H9 (cell line): ENCODE results near the gene FZD2. TPM values are rescaled to one million over a fixed set of nuclear protein-coding genes. Genes with fewer than 3 reads are reported as not detected.
A peak's percentile ranks its signal among the peaks of the same experiment; 100 is the strongest.

Experiments
- DNase-seq: peaks from one replicate; pipeline ENCODE4 v3.0.0-alpha.2; 2017
- H2AFZ ChIP-seq: one replicate; pipeline ENCODE4 v1.6.1; 2013; ENCODE audit warnings: mild to moderate bottlenecking, low read length, control low read depth, moderate library complexity
- H2AK5ac ChIP-seq: 2 replicates; pipeline ENCODE4 v1.6.1; 2013; ENCODE audit warnings: low read length, control low read depth, mixed read lengths; ENCODE audit not compliant: insufficient read length
- H2BK120ac ChIP-seq: one replicate; pipeline ENCODE4 v1.6.1; 2013; ENCODE audit warnings: low read depth, mild to moderate bottlenecking, low read length, control low read depth, inconsistent platforms; ENCODE audit not compliant: poor library complexity, severe bottlenecking
- H2BK12ac ChIP-seq: 2 replicates; pipeline ENCODE4 v1.6.1; 2013; ENCODE audit warnings: low read length, control low read depth, mixed read lengths, low read depth; ENCODE audit not compliant: insufficient read length
- H2BK15ac ChIP-seq: 2 replicates; pipeline ENCODE4 v1.6.1; 2013; ENCODE audit warnings: low read depth, low read length, control low read depth
- H2BK20ac ChIP-seq: one replicate; pipeline ENCODE4 v1.6.1; 2013; ENCODE audit warnings: low read depth, mild to moderate bottlenecking, low read length, control low read depth, inconsistent platforms; ENCODE audit not compliant: poor library complexity, severe bottlenecking
- H2BK5ac ChIP-seq: 2 replicates; pipeline ENCODE4 v1.6.1; 2013; ENCODE audit warnings: low read length, control low read depth, mixed read lengths; ENCODE audit not compliant: insufficient read length
- H3K14ac ChIP-seq: 2 replicates; pipeline ENCODE4 v1.6.1; 2013; ENCODE audit warnings: low read length, control low read depth; ENCODE audit not compliant: insufficient read depth
- H3K18ac ChIP-seq: 2 replicates; pipeline ENCODE4 v1.6.1; 2013; ENCODE audit warnings: low read depth, mild to moderate bottlenecking, mixed read lengths, low read length, control low read depth; ENCODE audit not compliant: insufficient read length
- H3K23ac ChIP-seq: 2 replicates; pipeline ENCODE4 v1.6.1; 2013; ENCODE audit warnings: low read length, control low read depth, mixed read lengths, low read depth; ENCODE audit not compliant: insufficient read length
- H3K23me2 ChIP-seq: 2 replicates; pipeline ENCODE4 v1.6.1; 2013; ENCODE audit warnings: low read depth, mild to moderate bottlenecking, mixed read lengths, low read length, control low read depth; ENCODE audit not compliant: insufficient read length, poor library complexity, severe bottlenecking
- H3K27ac ChIP-seq: 2 replicates; pipeline ENCODE4 v1.5.1; 2013; ENCODE audit warnings: low read length, control low read depth, mixed read lengths, low read depth; ENCODE audit not compliant: insufficient read length
- H3K27me3 ChIP-seq: 2 replicates; pipeline ENCODE4 v1.6.1; 2013; ENCODE audit warnings: low read length, control low read depth, inconsistent platforms; ENCODE audit not compliant: insufficient read depth
- H3K4ac ChIP-seq: 2 replicates; pipeline ENCODE4 v1.6.1; 2013; ENCODE audit warnings: low read depth, mild to moderate bottlenecking, control low read depth, inconsistent platforms, low read length, moderate library complexity
- H3K4me1 ChIP-seq: 2 replicates; pipeline ENCODE4 v1.6.1; 2013; ENCODE audit warnings: low read length, control low read depth, inconsistent platforms; ENCODE audit not compliant: insufficient read depth
- H3K4me2 ChIP-seq: 2 replicates; pipeline ENCODE4 v1.6.1; 2013; ENCODE audit warnings: low read length, control low read depth, mixed read lengths; ENCODE audit not compliant: insufficient read length, insufficient read depth
- H3K56ac ChIP-seq: 2 replicates; pipeline ENCODE4 v1.6.1; 2013; ENCODE audit warnings: low read depth, mild to moderate bottlenecking, mixed read lengths, low read length, control low read depth; ENCODE audit not compliant: insufficient read length
- H3K79me1 ChIP-seq: 2 replicates; pipeline ENCODE4 v1.6.1; 2013; ENCODE audit warnings: low read depth, mild to moderate bottlenecking, moderate library complexity, low read length, control low read depth, inconsistent platforms; ENCODE audit not compliant: insufficient read depth, poor library complexity, severe bottlenecking
- H3K79me2 ChIP-seq: 2 replicates; pipeline ENCODE4 v1.6.1; 2013; ENCODE audit warnings: low read length, control low read depth, inconsistent platforms; ENCODE audit not compliant: insufficient read depth
- H3K9ac ChIP-seq: 2 replicates; pipeline ENCODE4 v1.6.1; 2013; ENCODE audit warnings: low read length, control low read depth, mixed read lengths; ENCODE audit not compliant: insufficient read length; ENCODE audit errors: extremely low read depth
- H3K9me3 ChIP-seq: one replicate; pipeline ENCODE4 v1.6.1; 2013; ENCODE audit warnings: low read depth, low read length, inconsistent platforms; ENCODE audit not compliant: control insufficient read depth
- H3T11ph ChIP-seq: one replicate; pipeline ENCODE4 v1.6.1; 2013; ENCODE audit warnings: mild to moderate bottlenecking, low read length, control low read depth, inconsistent platforms
- H4K20me1 ChIP-seq: one replicate; pipeline ENCODE4 v1.6.1; 2013; ENCODE audit not compliant: control insufficient read depth, insufficient read length, insufficient read depth
- H4K5ac ChIP-seq: 2 replicates; pipeline ENCODE4 v1.6.1; 2013; ENCODE audit warnings: low read depth, mild to moderate bottlenecking, mixed read lengths, low read length, control low read depth; ENCODE audit not compliant: insufficient read length
- H4K8ac ChIP-seq: replicated peaks from 2 replicates; pipeline ENCODE4 v1.6.1; 2013; ENCODE audit warnings: low read length, control low read depth, mixed read lengths, low read depth; ENCODE audit not compliant: insufficient read length
- H4K91ac ChIP-seq: 2 replicates; pipeline ENCODE4 v1.6.1; 2013; ENCODE audit warnings: low read depth, mild to moderate bottlenecking, moderate library complexity, mixed read lengths, low read length, control low read depth; ENCODE audit not compliant: insufficient read length
- H3K27ac Mint-ChIP-seq, 3 experiments: 2 replicates in 2 of 3; 3 replicates in 1 of 3; pipeline ENCODE4 v1.8.0; 2020 to 2021; ENCODE audit warnings: mixed read lengths in 3 of 3, mild to moderate bottlenecking in 1 of 3, moderate library complexity in 1 of 3
- H3K27me3 Mint-ChIP-seq: 2 replicates; pipeline ENCODE4 v1.8.0; 2021; ENCODE audit warnings: low read depth, mild to moderate bottlenecking, moderate library complexity, mixed read lengths
- H3K36me3 Mint-ChIP-seq, 3 experiments: 2 replicates in 2 of 3; 3 replicates in 1 of 3; pipeline ENCODE4 v1.8.0; 2020 to 2021; ENCODE audit warnings: low read depth in 3 of 3, mixed read lengths in 3 of 3; ENCODE audit not compliant: insufficient read depth in 1 of 3
- H3K4me1 Mint-ChIP-seq, 2 experiments: 2 replicates each; pipeline ENCODE4 v1.8.0; 2020; ENCODE audit warnings: mixed read lengths in 2 of 2
- H3K4me3 Mint-ChIP-seq, 2 experiments: 2 replicates in 1 of 2; 3 replicates in 1 of 2; pipeline ENCODE4 v1.8.0; 2020 to 2021; ENCODE audit warnings: mild to moderate bottlenecking in 2 of 2, mixed read lengths in 2 of 2, moderate library complexity in 1 of 2
- H3K9me3 Mint-ChIP-seq, 2 experiments: 2 replicates in 1 of 2; 3 replicates in 1 of 2; pipeline ENCODE4 v1.8.0; 2020; ENCODE audit warnings: mild to moderate bottlenecking in 2 of 2, mixed read lengths in 2 of 2, moderate library complexity in 1 of 2
- WGBS: extraction: QIAGEN DNeasy Blood & Tissue Kit; methylation state at CpG from one replicate; pipeline ENCODE4 v1.1.7; 2013; ENCODE audit warnings: missing lambda C conversion rate, low lambda C conversion rate, mixed read lengths; ENCODE audit not compliant: insufficient read length; ENCODE audit errors: extremely low coverage; 5-methylcytosine and 5-hydroxymethylcytosine counted together
- total RNA-seq: library from RNA; stranded (reverse); gene quantifications from 2 replicates; pipeline ENCODE4 v1.2.1, GENCODE V29; 2021
- TF ChIP-seq, protein P1 (sequence below): fragments of 200-600 bp; sonication (generic); conservative IDR thresholded peaks from 3 replicates; pipeline ENCODE4 v1.8.0; 2021; ENCODE audit warnings: antibody characterized with exemption, mild to moderate bottlenecking

Gene FZD2
- total RNA-seq, 1 experiment from 2014 or later = 18.2 TPM

GRCh38 chr17:44555099-44555498 is 2.2 kb upstream of the FZD2 start:
- Histone ChIP-seq H3K23me2 (peaks cover 16% of the 10 kb centered on the region), H2BK5ac (no peak overlapping the region), H3K27me3 (peaks cover 19% of the 10 kb centered on the region), H3K18ac (no peak overlapping the region), H3K9ac (no peak overlapping the region), H2BK15ac (no peak overlapping the region), H3K79me1 (no peaks in the 10 kb centered on the region), H3K56ac (no peak overlapping the region), H3K79me2 (no peaks in the 10 kb centered on the region), H3K4me2 (peak overlapping the region; percentile 79), H3T11ph (no peak overlapping the region), H2AK5ac (no peak overlapping the region), H3K27ac (no peak overlapping the region), H3K9me3 (no peaks in the 10 kb centered on the region), H4K91ac (no peak overlapping the region), H4K5ac (no peak overlapping the region), H3K4me1 (peaks cover 5% of the 10 kb centered on the region), H2AFZ (no peak overlapping the region), H2BK20ac (no peak overlapping the region), H4K20me1 (no peaks in the 10 kb centered on the region), H2BK12ac (no peak overlapping the region), H3K4ac (no peak overlapping the region), H4K8ac (no peak overlapping the region), H2BK120ac (no peak overlapping the region), H3K14ac (no peak overlapping the region), H3K23ac (no peak overlapping the region)
- no CpG with 5 or more reads among the region's 5 CpGs for WGBS
- Mint-ChIP-seq H3K27ac (peak overlapping the region in 1 of 3 experiments; percentile 100; a peak in 4 of 7 replicates), H3K4me1 (peaks cover 35 to 46% of the 10 kb centered on the region in 2 experiments), H3K36me3 (peaks cover 3 to 14% (median 12%) of the 10 kb centered on the region in 3 experiments; a peak in 6 of 7 replicates), H3K27me3 (peaks cover 56% of the 10 kb centered on the region), H3K4me3 (peak overlapping the region; percentile 82 to 91), H3K9me3 (peaks cover 0 to 10% of the 10 kb centered on the region in 2 experiments; a peak in 1 of 5 replicates)
- DNase-seq = no peak
- TF ChIP-seq, protein P1, sequence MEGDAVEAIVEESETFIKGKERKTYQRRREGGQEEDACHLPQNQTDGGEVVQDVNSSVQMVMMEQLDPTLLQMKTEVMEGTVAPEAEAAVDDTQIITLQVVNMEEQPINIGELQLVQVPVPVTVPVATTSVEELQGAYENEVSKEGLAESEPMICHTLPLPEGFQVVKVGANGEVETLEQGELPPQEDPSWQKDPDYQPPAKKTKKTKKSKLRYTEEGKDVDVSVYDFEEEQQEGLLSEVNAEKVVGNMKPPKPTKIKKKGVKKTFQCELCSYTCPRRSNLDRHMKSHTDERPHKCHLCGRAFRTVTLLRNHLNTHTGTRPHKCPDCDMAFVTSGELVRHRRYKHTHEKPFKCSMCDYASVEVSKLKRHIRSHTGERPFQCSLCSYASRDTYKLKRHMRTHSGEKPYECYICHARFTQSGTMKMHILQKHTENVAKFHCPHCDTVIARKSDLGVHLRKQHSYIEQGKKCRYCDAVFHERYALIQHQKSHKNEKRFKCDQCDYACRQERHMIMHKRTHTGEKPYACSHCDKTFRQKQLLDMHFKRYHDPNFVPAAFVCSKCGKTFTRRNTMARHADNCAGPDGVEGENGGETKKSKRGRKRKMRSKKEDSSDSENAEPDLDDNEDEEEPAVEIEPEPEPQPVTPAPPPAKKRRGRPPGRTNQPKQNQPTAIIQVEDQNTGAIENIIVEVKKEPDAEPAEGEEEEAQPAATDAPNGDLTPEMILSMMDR = no peak
